GM21825 (cell line): ENCODE measurements around the gene SPSB1.

Source experiments
- ATAC-seq: cut with Tn5 transposase; IDR thresholded peaks from one replicate; pipeline ENCODE4 v1.9.1; 2021; ENCODE audit warnings: mild to moderate bottlenecking, moderate library complexity; ENCODE audit not compliant: unreplicated experiment

The SPSB1 gene

GRCh38 chr1:9258629-9259028 is 34.1 kb upstream of the SPSB1 start:
- ATAC-seq = no peak

- ATAC-seq = no peak
These were observed 32.5 kb upstream of the SPSB1 start for GRCh38 chr1:9260059-9260766.

- no peak for ATAC-seq
These were observed 31.2 kb upstream of the SPSB1 start for GRCh38 chr1:9261496-9261895.

GRCh38 chr1:9262096-9262986 is 30.4 kb upstream of the SPSB1 start:
- ATAC-seq = no peak

- no peak for ATAC-seq
These were observed 29.3 kb upstream of the SPSB1 start for GRCh38 chr1:9263276-9263855.

- no peak for ATAC-seq
These were observed 28.5 kb upstream of the SPSB1 start for GRCh38 chr1:9263984-9264872.

GRCh38 chr1:9265037-9265436 is 27.7 kb upstream of the SPSB1 start:
- ATAC-seq = no peak

GRCh38 chr1:9265968-9266367 is 26.7 kb upstream of the SPSB1 start:
- no peak for ATAC-seq

- no peak for ATAC-seq
These were observed 25.4 kb upstream of the SPSB1 start for GRCh38 chr1:9267352-9267686.

GRCh38 chr1:9267827-9268581 is 24.7 kb upstream of the SPSB1 start:
- no peak for ATAC-seq

- ATAC-seq = no peak
These were observed 23.6 kb upstream of the SPSB1 start for GRCh38 chr1:9269078-9269501.

GRCh38 chr1:9269721-9270120 is 23.0 kb upstream of the SPSB1 start:
- no peak for ATAC-seq

GRCh38 chr1:9270290-9270883 is 22.3 kb upstream of the SPSB1 start:
- no peak for ATAC-seq

- ATAC-seq = no peak
These were observed 21.4 kb upstream of the SPSB1 start for GRCh38 chr1:9271283-9271682.

GRCh38 chr1:9271861-9272595 is 20.7 kb upstream of the SPSB1 start:
- ATAC-seq = no peak

GRCh38 chr1:9273177-9273576 is 19.5 kb upstream of the SPSB1 start:
- ATAC-seq = no peak

GRCh38 chr1:9275161-9275560 is 17.5 kb upstream of the SPSB1 start:
- no peak for ATAC-seq

- peak; percentile 79 for ATAC-seq
These were observed 17.1 kb upstream of the SPSB1 start for GRCh38 chr1:9275567-9276034.

GRCh38 chr1:9278116-9278515 is 14.6 kb upstream of the SPSB1 start:
- no peak for ATAC-seq
